BJ (cell line): ENCODE data around the gene DENND1C. TPM values are rescaled to one million over a fixed set of nuclear protein-coding genes. Genes with fewer than 3 reads are reported as not detected.

Experiments used
- CTCF ChIA-PET: fragments of 350-600 bp; formaldehyde crosslinking; extraction: SDS; loops from one replicate; lab custom pipeline; 2021; ENCODE audit warnings: antibody characterized with exemption, inconsistent platforms; lab: Yijun Ruan, JAX
- POLR2A ChIA-PET: fragments of 300-600 bp; sonication (Branson Sonifier 250); formaldehyde crosslinking; extraction: SDS; loops from one replicate; lab custom pipeline; 2021; ENCODE audit warnings: antibody characterized with exemption; lab: Charles Lee
- DNase-seq: peaks from one replicate; pipeline ENCODE4 v3.0.0-alpha.2; 2011; ENCODE audit warnings: low read depth
- H3K27me3 ChIP-seq: 2 replicates; pipeline ENCODE4 v1.6.0; 2011; ENCODE audit warnings: low read length; ENCODE audit not compliant: control insufficient read depth, insufficient read depth
- H3K36me3 ChIP-seq: 2 replicates; pipeline ENCODE4 v1.5.1; 2011; ENCODE audit warnings: low read length; ENCODE audit not compliant: control insufficient read depth, insufficient read depth
- H3K4me3 ChIP-seq: 2 replicates; pipeline ENCODE4 v1.5.1; 2011; ENCODE audit warnings: low read depth, mild to moderate bottlenecking, control low read depth, low read length
- CTCF ChIP-seq: IDR thresholded peaks from 2 replicates; pipeline ENCODE4 v1.5.1; 2011; ENCODE audit warnings: low read depth, mild to moderate bottlenecking, control low read depth, inconsistent platforms, low read length, moderate library complexity; ENCODE audit not compliant: insufficient read depth
- polyA plus RNA-seq: library from polyadenylated mRNA; depleted of rRNA; stranded (reverse); fragments of >200 nt; gene quantifications from 2 replicates; pipeline ENCODE4 v1.2.3, GENCODE V29; 2011

The DENND1C gene
- polyA plus RNA-seq, 1 experiment, result 0.07 TPM

GRCh38 chr19:6528544-6529121 is 47.0 kb upstream of the DENND1C start:
- ChIA-PET POLR2A (no interaction called here), CTCF (no interaction called here)
- Histone ChIP-seq H3K36me3 (no peaks in the 10 kb centered on the region), H3K4me3 (no peak overlapping the region), H3K27me3 (peaks cover 9% of the 10 kb centered on the region)
- no peak for TF ChIP-seq CTCF
- no peak for DNase-seq

DNA sequence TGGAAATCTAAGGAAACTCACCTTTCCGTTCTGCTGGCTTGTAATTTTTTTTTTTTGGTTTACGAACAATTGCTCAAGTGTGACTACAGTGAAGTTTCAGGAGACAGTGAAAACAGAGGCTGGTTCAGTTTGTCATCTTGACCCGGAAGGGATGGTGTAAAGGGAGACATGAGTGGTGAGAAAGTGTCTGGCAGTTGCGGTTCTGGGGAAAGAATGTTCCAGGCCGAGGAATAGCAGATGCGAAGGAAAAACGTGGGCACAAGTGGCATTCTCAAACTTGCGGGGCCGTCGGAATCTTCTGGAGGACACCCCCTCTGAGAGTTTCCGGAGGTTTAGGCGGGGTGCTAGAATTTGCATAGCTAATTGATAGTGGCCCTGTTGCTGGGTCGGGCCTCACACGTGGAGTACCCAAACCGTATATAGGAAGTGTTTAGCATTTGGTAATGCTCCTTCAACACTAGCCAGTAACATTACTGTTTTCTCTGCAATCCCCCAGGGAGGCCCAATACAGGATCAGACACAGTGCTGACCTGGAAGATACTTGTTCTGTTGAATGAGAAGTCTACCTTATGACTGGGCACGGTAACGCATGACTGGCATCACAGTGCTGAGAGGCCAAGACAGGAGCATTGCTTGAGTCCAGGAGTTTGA is 46.4 kb upstream of the DENND1C start:
- Histone ChIP-seq H3K4me3 (no peak overlapping the region), H3K27me3 (peaks cover 9% of the 10 kb centered on the region), H3K36me3 (no peaks in the 10 kb centered on the region)
- TF ChIP-seq CTCF, result no peak
- CTCF ChIA-PET, result no interaction called here
- no peak for DNase-seq
- POLR2A ChIA-PET, result no interaction called here

- H3K27me3 ChIP-seq, result no peaks in the 10 kb centered on the region
- POLR2A ChIA-PET, result no interaction called here
- H3K4me3 ChIP-seq, result no peak overlapping the region
- DNase-seq, result no peak
- CTCF ChIA-PET, result interaction anchor here (1.0 kb wide), 1 partner anchor 8 kb away, joined by 3 read pairs; no protein-coding TSS in a partner anchor
- TF ChIP-seq CTCF, result no peak
- no peaks in the 10 kb centered on the region for H3K36me3 ChIP-seq
Observed at GRCh38 chr19:6524311-6524710, 42.7 kb upstream of the DENND1C start.

GRCh38 chr19:6522712-6523111 is 41.1 kb upstream of the DENND1C start:
- H3K4me3 ChIP-seq, result no peak overlapping the region
- no peak for DNase-seq
- no peaks in the 10 kb centered on the region for H3K27me3 ChIP-seq
- TF ChIP-seq CTCF, result no peak
- ChIA-PET CTCF (interaction anchor here (1.0 kb wide), 1 partner anchor 46 kb away, joined by 3 read pairs; no protein-coding TSS in a partner anchor), POLR2A (no interaction called here)
- no peaks in the 10 kb centered on the region for H3K36me3 ChIP-seq

GRCh38 chr19:6521718-6522646 is 40.4 kb upstream of the DENND1C start:
- no peaks in the 10 kb centered on the region for H3K27me3 ChIP-seq
- ChIA-PET POLR2A (no interaction called here), CTCF (interaction anchor here (0.9 to 1.0 kb wide), 2 partner anchors 46 to 342 kb away, joined by 3 to 6 read pairs; no protein-coding TSS in a partner anchor)
- no peak overlapping the region for H3K4me3 ChIP-seq
- DNase-seq, result no peak
- TF ChIP-seq CTCF, result no peak
- H3K36me3 ChIP-seq, result no peaks in the 10 kb centered on the region
